PC-3 (cell line): ENCODE results near the gene IGSF21.

Experiments
- CTCF ChIP-seq: fragments of 300-600 bp; sonication (generic); conservative IDR thresholded peaks from 2 replicates; pipeline ENCODE4 v1.5.1; 2017; ENCODE audit warnings: antibody characterized with exemption, low read depth, mild to moderate bottlenecking, low read length
- EZH2 ChIP-seq: fragments of 300-600 bp; sonication (generic); IDR thresholded peaks from one replicate; pipeline ENCODE4 v1.6.1; 2017; ENCODE audit warnings: antibody characterized with exemption, mild to moderate bottlenecking, low read length; ENCODE audit not compliant: unreplicated experiment
- EZH2phosphoT487 ChIP-seq: fragments of 300-600 bp; sonication (generic); IDR thresholded peaks from 2 replicates; pipeline ENCODE4 v1.6.1; 2018; ENCODE audit warnings: mild to moderate bottlenecking, antibody characterized with exemption, low read length, borderline replicate concordance

- TF ChIP-seq CTCF (no peak), EZH2 (no peak), EZH2phosphoT487 (no peak)
These were observed 177.9 kb downstream of the IGSF21 start for GRCh38 chr1:18285538-18285924.
